GM18505 (cell line): ENCODE measurements around the gene MRPS7.

Source experiments
- ATAC-seq: cut with Tn5 transposase; IDR thresholded peaks from one replicate; pipeline ENCODE4 v1.9.1; 2021; ENCODE audit not compliant: unreplicated experiment
- POLR2A ChIP-seq: IDR thresholded peaks from 4 replicates; pipeline ENCODE4 v1.6.1; 2011; ENCODE audit warnings: borderline replicate concordance; ENCODE audit not compliant: insufficient read depth, insufficient read length; ENCODE audit errors: extremely low read depth

MRPS7 gene

GRCh38 chr17:75295201-75296158, 33.8 kb downstream of the MRPS7 start:
- peak; percentile 49 for ATAC-seq
- TF ChIP-seq POLR2A: peak; percentile 76

DNA sequence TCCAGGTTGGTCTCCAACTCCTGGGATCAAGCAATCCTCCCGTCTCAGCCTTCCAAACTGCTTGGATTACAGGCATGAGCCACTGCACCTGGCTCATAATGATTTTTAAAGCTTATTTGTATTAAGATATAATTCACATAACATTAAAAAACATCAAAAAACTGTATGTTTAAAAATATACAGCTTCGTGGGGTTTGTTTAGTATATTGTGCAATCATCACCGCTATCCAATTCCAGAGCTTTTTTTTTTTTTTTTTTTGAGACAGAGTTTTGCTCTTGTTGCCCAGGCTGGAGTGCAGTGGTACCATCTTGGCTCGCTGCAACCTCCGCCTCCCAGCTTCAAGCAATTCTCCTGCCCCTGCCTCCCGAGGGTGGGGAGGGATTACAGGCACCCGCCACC, 38.6 kb downstream of the MRPS7 start:
- no peak for TF ChIP-seq POLR2A
- no peak for ATAC-seq

- no peak for ATAC-seq
- TF ChIP-seq POLR2A: no peak
These were observed 39.4 kb downstream of the MRPS7 start for GRCh38 chr17:75301049-75301448.

GRCh38 chr17:75301502-75302206, 40.0 kb downstream of the MRPS7 start:
- no peak for ATAC-seq
- TF ChIP-seq POLR2A: no peak

GRCh38 chr17:75307957-75308731, 46.5 kb downstream of the MRPS7 start:
- TF ChIP-seq POLR2A: no peak
- no peak for ATAC-seq

DNA sequence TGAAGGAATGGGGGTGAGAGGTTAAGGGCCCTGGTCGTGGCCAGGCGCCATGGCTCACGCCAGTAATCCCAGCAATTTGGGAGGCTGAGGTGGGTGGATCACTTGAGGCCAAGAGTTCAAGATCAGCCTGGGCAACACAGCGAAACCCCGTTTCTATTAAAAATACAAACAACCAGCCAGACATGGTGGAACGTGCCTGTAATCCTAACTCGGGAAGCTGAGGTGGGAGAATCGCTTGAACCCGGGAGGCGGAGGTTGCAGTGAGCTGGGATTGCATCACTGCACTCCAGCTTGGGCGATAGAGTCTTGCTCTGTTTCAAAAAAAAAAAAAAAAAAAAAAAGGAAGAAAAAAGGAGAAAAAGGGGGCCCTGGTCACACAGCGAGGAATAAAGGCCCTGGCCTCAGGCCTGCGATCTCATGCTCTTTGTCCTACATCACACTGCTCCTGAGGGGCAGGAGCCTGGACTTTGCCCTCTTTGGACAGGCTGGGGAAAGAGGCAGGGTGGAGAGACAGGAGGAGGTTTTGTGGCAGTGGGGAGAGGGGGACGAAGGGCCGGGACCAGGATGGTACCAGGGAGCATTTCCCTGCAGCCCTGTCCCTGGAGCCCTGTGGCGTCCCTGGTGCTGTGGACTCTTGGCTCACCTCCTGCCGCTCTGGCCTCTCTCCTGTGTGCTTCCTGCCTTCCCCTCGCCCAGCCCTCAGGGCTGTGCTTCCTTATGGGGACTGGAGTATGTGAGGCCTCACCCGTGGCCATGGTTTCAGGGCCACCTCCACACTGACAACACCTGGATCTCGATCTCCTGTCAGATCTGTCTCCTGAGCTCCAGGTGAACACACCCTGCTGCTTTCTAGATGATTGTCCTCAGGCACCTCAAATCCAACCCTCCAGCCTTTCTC, 47.3 kb downstream of the MRPS7 start:
- no peak for ATAC-seq
- TF ChIP-seq POLR2A: no peak

DNA sequence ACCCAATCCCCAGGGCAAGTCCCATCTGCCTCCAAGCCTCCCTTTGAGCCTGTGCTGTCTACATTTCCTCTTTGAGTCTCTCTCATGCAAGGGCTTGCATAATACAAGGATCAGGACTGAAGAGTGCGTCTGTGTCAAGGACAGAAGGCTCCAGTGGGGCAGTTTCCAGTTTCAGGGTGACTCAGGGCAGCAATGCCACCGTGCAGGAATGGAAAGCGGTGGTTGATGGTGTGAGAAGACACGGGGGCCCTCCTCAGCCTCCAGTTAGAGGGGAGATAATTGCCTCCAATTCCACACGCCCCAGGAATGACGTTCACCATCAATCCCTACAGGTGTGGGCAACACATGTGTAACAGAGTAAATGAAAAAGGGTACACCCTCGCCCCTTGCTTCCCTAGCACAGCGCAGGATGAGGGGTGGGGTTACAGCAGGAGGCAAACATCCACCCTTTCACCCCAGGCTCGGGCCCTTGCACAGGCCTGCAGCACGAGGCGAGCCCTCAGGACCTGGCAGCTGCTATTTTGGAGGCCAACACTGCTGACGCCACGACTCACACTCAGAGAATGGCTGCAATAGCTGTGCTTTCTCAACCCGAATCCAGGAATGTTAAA, 52.4 kb downstream of the MRPS7 start:
- no peak for ATAC-seq
- no peak for TF ChIP-seq POLR2A

GRCh38 chr17:75315541-75316243, 54.0 kb downstream of the MRPS7 start:
- ATAC-seq: no peak
- TF ChIP-seq POLR2A: peak; percentile 16
